SK-N-SH treated with all-trans-retinoic acid at 6 μM for 48 hours (cell line): ENCODE measurements around the gene MOCOS.

Experiments
- ATAC-seq: fragments of 200-7000 bp; cut with Tn5 transposase; 3 replicates; pipeline ENCODE4 v1.9.1; 2020; ENCODE audit warnings: mild to moderate bottlenecking, moderate library complexity
- ARNTL ChIP-seq: fragments of 450-650 bp; formaldehyde crosslinking; IDR thresholded peaks from 2 replicates; pipeline ENCODE4 v1.5.0; 2020; ENCODE audit warnings: low read depth, mild to moderate bottlenecking, moderate library complexity, borderline replicate concordance
- BACH2 ChIP-seq: fragments of 250-450 bp; sonication (Bioruptor Pico); IDR thresholded peaks from 2 replicates; pipeline ENCODE4 v1.9.0; 2021; ENCODE audit warnings: mild to moderate bottlenecking, borderline replicate concordance
- CSDC2 ChIP-seq: fragments of 250-450 bp; sonication (Bioruptor Pico); IDR thresholded peaks from 2 replicates; pipeline ENCODE4 v1.5.0; 2020; ENCODE audit warnings: mild to moderate bottlenecking, moderate library complexity
- ESRRG ChIP-seq: fragments of 250-450 bp; sonication (Bioruptor Pico); IDR thresholded peaks from 2 replicates; pipeline ENCODE4 v1.6.1; 2021; ENCODE audit warnings: mild to moderate bottlenecking
- GLIS3 ChIP-seq: fragments of 250-450 bp; sonication (Bioruptor Pico); IDR thresholded peaks from 2 replicates; pipeline ENCODE4 v1.5.0; 2020; ENCODE audit warnings: mild to moderate bottlenecking, moderate library complexity
- ISL1 ChIP-seq: fragments of 250-450 bp; sonication (Bioruptor Pico); IDR thresholded peaks from 2 replicates; pipeline ENCODE4 v2.1.2; 2022; ENCODE audit warnings: mild to moderate bottlenecking, moderate library complexity
- OSR1 ChIP-seq: fragments of 250-450 bp; sonication (Bioruptor Pico); IDR thresholded peaks from 2 replicates; pipeline ENCODE4 v1.8.0; 2022; ENCODE audit warnings: moderate library complexity, mild to moderate bottlenecking, inconsistent platforms
- PPARA ChIP-seq: fragments of 250-450 bp; sonication (Bioruptor Pico); IDR thresholded peaks from 2 replicates; pipeline ENCODE4 v1.5.0; 2020; ENCODE audit warnings: mild to moderate bottlenecking, borderline replicate concordance
- RARB ChIP-seq: fragments of 250-450 bp; sonication (Bioruptor Pico); IDR thresholded peaks from 2 replicates; pipeline ENCODE4 v1.8.0; 2021; ENCODE audit warnings: mild to moderate bottlenecking, moderate library complexity
- SNAI2 ChIP-seq: fragments of 250-450 bp; sonication (Bioruptor Pico); IDR thresholded peaks from 2 replicates; pipeline ENCODE4 v1.5.0; 2020; ENCODE audit warnings: mild to moderate bottlenecking, moderate library complexity
- TCF4 ChIP-seq: fragments of 250-450 bp; sonication (Bioruptor Pico); IDR thresholded peaks from 2 replicates; pipeline ENCODE4 v1.8.0; 2021; ENCODE audit warnings: mild to moderate bottlenecking, moderate library complexity, borderline replicate concordance
- TOX ChIP-seq: fragments of 250-450 bp; sonication (Bioruptor Pico); IDR thresholded peaks from 2 replicates; pipeline ENCODE4 v1.8.0; 2021; ENCODE audit warnings: mild to moderate bottlenecking, moderate library complexity, borderline replicate concordance
- ZC3H10 ChIP-seq: fragments of 250-450 bp; sonication (Bioruptor Pico); IDR thresholded peaks from 2 replicates; pipeline ENCODE4 v1.5.1; 2021; ENCODE audit warnings: mild to moderate bottlenecking, moderate library complexity
- ZFP3 ChIP-seq: fragments of 250-450 bp; sonication (Bioruptor Pico); IDR thresholded peaks from 2 replicates; pipeline ENCODE4 v1.5.0; 2020; ENCODE audit warnings: mild to moderate bottlenecking, moderate library complexity
- ZFP30 ChIP-seq: fragments of 450-650 bp; formaldehyde crosslinking; IDR thresholded peaks from 2 replicates; pipeline ENCODE4 v1.5.0; 2022; ENCODE audit warnings: mild to moderate bottlenecking, moderate library complexity
- ZNF8 ChIP-seq: fragments of 450-650 bp; formaldehyde crosslinking; IDR thresholded peaks from 2 replicates; pipeline ENCODE4 v1.5.0; 2020; ENCODE audit warnings: mild to moderate bottlenecking, moderate library complexity
- TF ChIP-seq, protein P1 (sequence below): fragments of 250-450 bp; sonication (Bioruptor Pico); IDR thresholded peaks from 2 replicates; pipeline ENCODE4 v1.8.0; 2021; ENCODE audit warnings: low read depth, mild to moderate bottlenecking, moderate library complexity, borderline replicate concordance
- TF ChIP-seq, protein P2 (sequence below): fragments of 250-450 bp; sonication (Bioruptor Pico); IDR thresholded peaks from 2 replicates; pipeline ENCODE4 v1.5.1; 2020; ENCODE audit warnings: low read depth, mild to moderate bottlenecking, moderate library complexity
- TF ChIP-seq, protein P3 (sequence below): fragments of 250-450 bp; sonication (Bioruptor Pico); IDR thresholded peaks from 2 replicates; pipeline ENCODE4 v1.8.0; 2020; ENCODE audit warnings: mild to moderate bottlenecking, moderate library complexity, borderline replicate concordance
- TF ChIP-seq, protein P4 (sequence below): fragments of 250-450 bp; sonication (Bioruptor Pico); IDR thresholded peaks from 2 replicates; pipeline ENCODE4 v1.5.0; 2020; ENCODE audit warnings: mild to moderate bottlenecking, moderate library complexity
- TF ChIP-seq, protein P5 (sequence below): fragments of 250-450 bp; sonication (Bioruptor Pico); IDR thresholded peaks from 2 replicates; pipeline ENCODE4 v1.5.1; 2021; ENCODE audit warnings: mild to moderate bottlenecking, moderate library complexity

Gene MOCOS

DNA sequence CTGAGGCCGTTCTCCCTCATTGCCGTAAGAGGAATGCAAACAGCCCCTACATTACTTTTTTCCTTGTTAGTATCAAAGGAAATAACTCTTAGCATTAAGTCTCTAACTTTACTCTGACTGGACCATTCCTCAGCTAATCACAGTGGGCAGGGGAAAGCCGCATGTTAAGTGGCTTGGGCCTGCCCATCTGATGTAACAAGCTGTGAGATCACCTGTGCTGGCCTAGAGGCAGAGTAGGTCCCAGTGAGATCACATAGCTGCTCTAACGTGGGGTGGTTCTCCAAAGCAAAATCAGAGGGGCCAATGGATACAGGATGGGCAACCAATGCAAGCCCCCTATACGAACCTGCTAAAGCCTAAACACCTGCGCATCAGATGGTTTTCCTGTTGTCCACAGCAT lies 5.9 kb upstream of the MOCOS start:
- ATAC-seq = no peak
- TF ChIP-seq SNAI2 (CRISPR knock-in tag) = no peak
- no peak for TF ChIP-seq TOX (CRISPR knock-in tag)
- no peak for TF ChIP-seq GLIS3 (CRISPR knock-in tag)
- no peak for TF ChIP-seq BACH2 (CRISPR knock-in tag)
- TF ChIP-seq ZFP30 (CRISPR knock-in tag) = no peak
- TF ChIP-seq OSR1 (CRISPR knock-in tag) = no peak
- TF ChIP-seq, protein P1, sequence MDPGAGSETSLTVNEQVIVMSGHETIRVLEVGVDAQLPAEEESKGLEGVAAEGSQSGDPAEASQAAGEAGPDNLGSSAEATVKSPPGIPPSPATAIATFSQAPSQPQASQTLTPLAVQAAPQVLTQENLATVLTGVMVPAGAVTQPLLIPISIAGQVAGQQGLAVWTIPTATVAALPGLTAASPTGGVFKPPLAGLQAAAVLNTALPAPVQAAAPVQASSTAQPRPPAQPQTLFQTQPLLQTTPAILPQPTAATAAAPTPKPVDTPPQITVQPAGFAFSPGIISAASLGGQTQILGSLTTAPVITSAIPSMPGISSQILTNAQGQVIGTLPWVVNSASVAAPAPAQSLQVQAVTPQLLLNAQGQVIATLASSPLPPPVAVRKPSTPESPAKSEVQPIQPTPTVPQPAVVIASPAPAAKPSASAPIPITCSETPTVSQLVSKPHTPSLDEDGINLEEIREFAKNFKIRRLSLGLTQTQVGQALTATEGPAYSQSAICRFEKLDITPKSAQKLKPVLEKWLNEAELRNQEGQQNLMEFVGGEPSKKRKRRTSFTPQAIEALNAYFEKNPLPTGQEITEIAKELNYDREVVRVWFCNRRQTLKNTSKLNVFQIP (CRISPR knock-in tag) = no peak

DNA sequence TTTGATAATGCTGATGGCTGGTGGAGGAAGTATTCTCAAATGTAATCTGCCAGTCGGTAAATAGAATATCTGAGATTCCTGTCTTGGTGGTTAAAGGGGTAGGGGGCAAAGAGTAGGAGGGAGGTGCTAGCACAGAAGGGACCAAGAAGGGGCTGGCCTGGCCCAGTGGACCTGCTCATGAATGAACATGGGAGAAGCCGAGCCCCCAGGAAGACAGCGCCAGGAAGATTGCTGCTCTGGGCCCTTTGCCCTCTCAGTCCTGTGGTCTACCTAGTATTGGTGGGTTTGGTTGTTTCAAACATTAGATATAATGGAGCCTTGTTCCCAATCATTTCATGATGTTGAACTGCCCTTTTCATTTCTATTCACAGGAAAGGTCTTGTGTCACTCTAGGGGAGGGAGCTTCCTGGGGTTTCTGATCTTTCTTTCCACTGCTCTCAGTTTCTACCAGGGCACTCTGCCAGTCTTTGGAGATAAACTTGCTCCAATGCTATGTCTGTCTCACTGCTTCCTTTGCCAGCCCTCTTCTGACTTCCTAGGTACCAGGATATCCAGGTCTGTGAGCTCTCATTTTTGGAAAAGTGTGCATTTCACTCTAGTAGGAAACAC lies 5.3 kb upstream of the MOCOS start:
- ATAC-seq = no peak
- TF ChIP-seq, protein P2, sequence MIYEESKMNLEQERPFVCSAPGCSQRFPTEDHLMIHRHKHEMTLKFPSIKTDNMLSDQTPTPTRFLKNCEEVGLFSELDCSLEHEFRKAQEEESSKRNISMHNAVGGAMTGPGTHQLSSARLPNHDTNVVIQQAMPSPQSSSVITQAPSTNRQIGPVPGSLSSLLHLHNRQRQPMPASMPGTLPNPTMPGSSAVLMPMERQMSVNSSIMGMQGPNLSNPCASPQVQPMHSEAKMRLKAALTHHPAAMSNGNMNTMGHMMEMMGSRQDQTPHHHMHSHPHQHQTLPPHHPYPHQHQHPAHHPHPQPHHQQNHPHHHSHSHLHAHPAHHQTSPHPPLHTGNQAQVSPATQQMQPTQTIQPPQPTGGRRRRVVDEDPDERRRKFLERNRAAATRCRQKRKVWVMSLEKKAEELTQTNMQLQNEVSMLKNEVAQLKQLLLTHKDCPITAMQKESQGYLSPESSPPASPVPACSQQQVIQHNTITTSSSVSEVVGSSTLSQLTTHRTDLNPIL (CRISPR knock-in tag) = no peak
- TF ChIP-seq BACH2 (CRISPR knock-in tag) (no peak), ZNF8 (CRISPR knock-in tag) (no peak), PPARA (CRISPR knock-in tag) (no peak), TOX (CRISPR knock-in tag) (no peak), TCF4 (CRISPR knock-in tag) (no peak), ZFP30 (CRISPR knock-in tag) (no peak), RARB (CRISPR knock-in tag) (no peak), GLIS3 (CRISPR knock-in tag) (no peak), CSDC2 (CRISPR knock-in tag) (no peak), ZFP3 (CRISPR knock-in tag) (no peak)
- TF ChIP-seq, protein P3, sequence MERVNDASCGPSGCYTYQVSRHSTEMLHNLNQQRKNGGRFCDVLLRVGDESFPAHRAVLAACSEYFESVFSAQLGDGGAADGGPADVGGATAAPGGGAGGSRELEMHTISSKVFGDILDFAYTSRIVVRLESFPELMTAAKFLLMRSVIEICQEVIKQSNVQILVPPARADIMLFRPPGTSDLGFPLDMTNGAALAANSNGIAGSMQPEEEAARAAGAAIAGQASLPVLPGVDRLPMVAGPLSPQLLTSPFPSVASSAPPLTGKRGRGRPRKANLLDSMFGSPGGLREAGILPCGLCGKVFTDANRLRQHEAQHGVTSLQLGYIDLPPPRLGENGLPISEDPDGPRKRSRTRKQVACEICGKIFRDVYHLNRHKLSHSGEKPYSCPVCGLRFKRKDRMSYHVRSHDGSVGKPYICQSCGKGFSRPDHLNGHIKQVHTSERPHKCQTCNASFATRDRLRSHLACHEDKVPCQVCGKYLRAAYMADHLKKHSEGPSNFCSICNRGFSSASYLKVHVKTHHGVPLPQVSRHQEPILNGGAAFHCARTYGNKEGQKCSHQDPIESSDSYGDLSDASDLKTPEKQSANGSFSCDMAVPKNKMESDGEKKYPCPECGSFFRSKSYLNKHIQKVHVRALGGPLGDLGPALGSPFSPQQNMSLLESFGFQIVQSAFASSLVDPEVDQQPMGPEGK (CRISPR knock-in tag) = no peak
- TF ChIP-seq, protein P4, sequence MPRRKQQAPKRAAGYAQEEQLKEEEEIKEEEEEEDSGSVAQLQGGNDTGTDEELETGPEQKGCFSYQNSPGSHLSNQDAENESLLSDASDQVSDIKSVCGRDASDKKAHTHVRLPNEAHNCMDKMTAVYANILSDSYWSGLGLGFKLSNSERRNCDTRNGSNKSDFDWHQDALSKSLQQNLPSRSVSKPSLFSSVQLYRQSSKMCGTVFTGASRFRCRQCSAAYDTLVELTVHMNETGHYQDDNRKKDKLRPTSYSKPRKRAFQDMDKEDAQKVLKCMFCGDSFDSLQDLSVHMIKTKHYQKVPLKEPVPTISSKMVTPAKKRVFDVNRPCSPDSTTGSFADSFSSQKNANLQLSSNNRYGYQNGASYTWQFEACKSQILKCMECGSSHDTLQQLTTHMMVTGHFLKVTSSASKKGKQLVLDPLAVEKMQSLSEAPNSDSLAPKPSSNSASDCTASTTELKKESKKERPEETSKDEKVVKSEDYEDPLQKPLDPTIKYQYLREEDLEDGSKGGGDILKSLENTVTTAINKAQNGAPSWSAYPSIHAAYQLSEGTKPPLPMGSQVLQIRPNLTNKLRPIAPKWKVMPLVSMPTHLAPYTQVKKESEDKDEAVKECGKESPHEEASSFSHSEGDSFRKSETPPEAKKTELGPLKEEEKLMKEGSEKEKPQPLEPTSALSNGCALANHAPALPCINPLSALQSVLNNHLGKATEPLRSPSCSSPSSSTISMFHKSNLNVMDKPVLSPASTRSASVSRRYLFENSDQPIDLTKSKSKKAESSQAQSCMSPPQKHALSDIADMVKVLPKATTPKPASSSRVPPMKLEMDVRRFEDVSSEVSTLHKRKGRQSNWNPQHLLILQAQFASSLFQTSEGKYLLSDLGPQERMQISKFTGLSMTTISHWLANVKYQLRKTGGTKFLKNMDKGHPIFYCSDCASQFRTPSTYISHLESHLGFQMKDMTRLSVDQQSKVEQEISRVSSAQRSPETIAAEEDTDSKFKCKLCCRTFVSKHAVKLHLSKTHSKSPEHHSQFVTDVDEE (CRISPR knock-in tag) = no peak
- TF ChIP-seq, protein P1 (CRISPR knock-in tag) = no peak

DNA sequence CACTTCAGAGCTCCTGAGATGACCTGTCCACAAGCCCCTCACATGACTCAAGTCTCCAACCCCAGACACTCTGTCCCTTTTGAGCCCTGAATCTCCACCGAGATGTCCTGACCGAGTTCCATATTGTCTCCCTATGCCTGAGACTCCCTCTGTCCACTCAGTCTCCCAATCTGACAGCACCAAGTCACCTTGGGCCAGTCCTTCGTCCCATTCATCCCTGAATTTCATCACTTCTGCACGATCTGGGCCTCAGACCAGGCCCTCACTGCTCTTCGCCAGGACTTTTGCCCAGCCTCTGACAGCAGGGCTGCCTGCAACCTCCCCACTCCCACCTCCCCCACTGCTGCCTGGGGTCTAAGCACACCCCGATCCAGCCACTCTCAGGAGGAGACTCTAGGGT lies 4.3 kb upstream of the MOCOS start:
- ATAC-seq = no peak
- TF ChIP-seq, protein P1 (CRISPR knock-in tag) = no peak
- TF ChIP-seq RARB (CRISPR knock-in tag) (no peak), PPARA (CRISPR knock-in tag) (no peak), ZNF8 (CRISPR knock-in tag) (no peak), SNAI2 (CRISPR knock-in tag) (no peak), CSDC2 (CRISPR knock-in tag) (no peak), TOX (CRISPR knock-in tag) (no peak), ESRRG (CRISPR knock-in tag) (no peak), OSR1 (CRISPR knock-in tag) (no peak), ARNTL (CRISPR knock-in tag) (no peak), GLIS3 (CRISPR knock-in tag) (no peak), ZC3H10 (no peak), TCF4 (CRISPR knock-in tag) (no peak), ISL1 (CRISPR knock-in tag) (no peak)
- TF ChIP-seq, protein P5, sequence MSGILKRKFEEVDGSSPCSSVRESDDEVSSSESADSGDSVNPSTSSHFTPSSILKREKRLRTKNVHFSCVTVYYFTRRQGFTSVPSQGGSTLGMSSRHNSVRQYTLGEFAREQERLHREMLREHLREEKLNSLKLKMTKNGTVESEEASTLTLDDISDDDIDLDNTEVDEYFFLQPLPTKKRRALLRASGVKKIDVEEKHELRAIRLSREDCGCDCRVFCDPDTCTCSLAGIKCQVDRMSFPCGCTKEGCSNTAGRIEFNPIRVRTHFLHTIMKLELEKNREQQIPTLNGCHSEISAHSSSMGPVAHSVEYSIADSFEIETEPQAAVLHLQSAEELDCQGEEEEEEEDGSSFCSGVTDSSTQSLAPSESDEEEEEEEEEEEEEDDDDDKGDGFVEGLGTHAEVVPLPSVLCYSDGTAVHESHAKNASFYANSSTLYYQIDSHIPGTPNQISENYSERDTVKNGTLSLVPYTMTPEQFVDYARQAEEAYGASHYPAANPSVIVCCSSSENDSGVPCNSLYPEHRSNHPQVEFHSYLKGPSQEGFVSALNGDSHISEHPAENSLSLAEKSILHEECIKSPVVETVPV (CRISPR knock-in tag) = no peak
- TF ChIP-seq, protein P3 (CRISPR knock-in tag) = no peak
